GM23338 (cell line): ENCODE results near the gene UGT1A10.

Source experiments
- CTCF ChIP-seq, 2 experiments: fragments of 200-600 bp in 1 of 2; sonication (generic) in 1 of 2; conservative IDR thresholded peaks; 2 replicates each; pipeline versions ENCODE4 v1.5.1 to v1.6.1; 2016 to 2017; ENCODE audit warnings: antibody characterized with exemption in 2 of 2, low read depth in 2 of 2, mild to moderate bottlenecking in 2 of 2, moderate library complexity in 1 of 2
- POLR2AphosphoS5 ChIP-seq: IDR thresholded peaks from 2 replicates; pipeline ENCODE4 v1.6.1; 2016; ENCODE audit warnings: antibody characterized with exemption, low read depth

- TF ChIP-seq CTCF (conservative IDR thresholded peaks at IDR 0.05; ENCODE audit: low read depth in 2 of 2) (no peak), POLR2AphosphoS5 (no peak)
These were observed 160.0 kb downstream of the UGT1A10 start for GRCh38 chr2:233796254-233796653.
